CD4-positive, alpha-beta memory T cell (primary cell): ENCODE results near the gene PRR15L. TPM values are rescaled to one million over a fixed set of nuclear protein-coding genes. Genes with fewer than 3 reads are reported as not detected.
"Not testable (repeated sequence)": the region's sequence is repeated elsewhere in the genome, so short reads cannot be mapped to it uniquely, and the experiment has no call there.

Experiments
- CTCF ChIA-PET: fragments of 350-600 bp; sonication (Branson Sonifier 250); formaldehyde crosslinking; loops from one replicate; lab custom pipeline; 2021; ENCODE audit warnings: inconsistent platforms; ENCODE audit not compliant: partially characterized antibody; lab: Charles Lee
- POLR2A ChIA-PET: fragments of 350-600 bp; sonication (Branson Sonifier 250); formaldehyde crosslinking; loops from one replicate; lab custom pipeline; 2021; ENCODE audit not compliant: partially characterized antibody; lab: Charles Lee
- DNase-seq, 5 donors: peaks; one replicate each; pipeline versions ENCODE4 v3.0.0 to v3.0.0-alpha.2; 2020 to 2022; ENCODE audit warnings: mixed read lengths in 1 of 5
- H3K27ac ChIP-seq: one replicate; pipeline ENCODE4 v1.7.0; 2013; ENCODE audit warnings: low read depth, low read length
- H3K27me3 ChIP-seq: 2 replicates; pipeline ENCODE4 v1.7.0; 2013; ENCODE audit warnings: mild to moderate bottlenecking, low read length, moderate library complexity; ENCODE audit not compliant: insufficient read depth
- H3K36me3 ChIP-seq: 2 replicates; pipeline ENCODE4 v1.7.0; 2013; ENCODE audit warnings: mild to moderate bottlenecking, low read length, moderate library complexity; ENCODE audit not compliant: insufficient read depth
- H3K4me1 ChIP-seq: 2 replicates; pipeline ENCODE4 v1.7.0; 2013; ENCODE audit warnings: mild to moderate bottlenecking, low read length, moderate library complexity; ENCODE audit not compliant: insufficient read depth
- H3K4me3 ChIP-seq, 2 donors: one replicate each; pipeline ENCODE4 v1.7.0; 2013; ENCODE audit warnings: low read length in 2 of 2, mild to moderate bottlenecking in 1 of 2
- H3K9me3 ChIP-seq, 2 donors: one replicate each; pipeline ENCODE4 v1.7.0; 2013; ENCODE audit warnings: low read length in 2 of 2, control low read depth in 1 of 2; ENCODE audit not compliant: control insufficient read depth in 1 of 2
- H3K27ac Mint-ChIP-seq, 7 donors: one replicate each; pipeline ENCODE4 v1.8.0; 2020 to 2021; ENCODE audit warnings: mixed read lengths in 7 of 7, mild to moderate bottlenecking in 6 of 7, inconsistent platforms in 3 of 7, moderate library complexity in 3 of 7
- H3K27me3 Mint-ChIP-seq, 2 donors: one replicate each; pipeline ENCODE4 v1.8.0; 2020 to 2021; ENCODE audit warnings: mixed read lengths in 2 of 2
- H3K36me3 Mint-ChIP-seq, 2 donors: one replicate each; pipeline ENCODE4 v1.8.0; 2020 to 2021; ENCODE audit warnings: mixed read lengths in 2 of 2, inconsistent platforms in 1 of 2, mild to moderate bottlenecking in 1 of 2
- H3K4me1 Mint-ChIP-seq, 4 donors: one replicate each; pipeline ENCODE4 v1.8.0; 2020 to 2021; ENCODE audit warnings: mixed read lengths in 4 of 4, mild to moderate bottlenecking in 1 of 4
- H3K4me3 Mint-ChIP-seq, 8 donors: one replicate each; pipeline ENCODE4 v1.8.0; 2020 to 2021; ENCODE audit warnings: mixed read lengths in 8 of 8, mild to moderate bottlenecking in 7 of 8, moderate library complexity in 6 of 8, inconsistent platforms in 3 of 8
- H3K9me3 Mint-ChIP-seq, 8 donors: one replicate each; pipeline ENCODE4 v1.8.0; 2020 to 2021; ENCODE audit warnings: mixed read lengths in 8 of 8, mild to moderate bottlenecking in 5 of 8, inconsistent platforms in 3 of 8, moderate library complexity in 1 of 8
- intact Hi-C: fragments of 100-400 bp; cut with micrococcal nuclease; formaldehyde crosslinking; loops from one replicate; pipeline ENCODE4 v1.15.1; 2023
- polyA plus RNA-seq, 2 donors: library from polyadenylated mRNA; unstranded; fragments of 300-500 nt; fragmentation: Illumina TruSeq; gene quantifications; one replicate each; pipeline ENCODE4 v1.2.3, GENCODE V29; 2021
- total RNA-seq, 2 experiments: library from RNA; stranded (reverse); gene quantifications; one replicate each; pipeline ENCODE4 v1.2.3, GENCODE V29; 2021

The PRR15L gene
- total and polyA plus RNA-seq, 4 experiments from 2014 or later, result 0.11 TPM; not detected in 3

GRCh38 chr17:48001657-48002056, 44.0 kb upstream of the PRR15L start:
- H3K9me3 ChIP-seq, H3K4me3 Mint-ChIP-seq, H3K9me3 Mint-ChIP-seq, H3K27me3 ChIP-seq, H3K4me1 Mint-ChIP-seq, H3K36me3 Mint-ChIP-seq, POLR2A ChIA-PET, H3K36me3 ChIP-seq, H3K27ac Mint-ChIP-seq, H3K4me3 ChIP-seq, H3K4me1 ChIP-seq, H3K27ac ChIP-seq, DNase-seq, intact Hi-C loops: not testable (repeated sequence)
- CTCF ChIA-PET, result interaction anchor here (1.4 kb wide), 1 partner anchor 9 kb away, joined by 4 read pairs; no protein-coding TSS in a partner anchor
- H3K27me3 Mint-ChIP-seq, result peaks cover 5 to 16% of the 10 kb centered on the region in 2 donors

GRCh38 chr17:48001197-48001596, 43.5 kb upstream of the PRR15L start:
- Histone ChIP-seq H3K36me3 (no peaks in the 10 kb centered on the region), H3K4me1 (peaks cover 4% of the 10 kb centered on the region), H3K27ac (no peak overlapping the region), H3K4me3 (no peak overlapping the region), H3K27me3 (no peaks in the 10 kb centered on the region), H3K9me3 (no peaks in the 10 kb centered on the region)
- peaks cover 0 to 5% (median under 1%) of the 10 kb centered on the region in 4 donors for H3K4me1 Mint-ChIP-seq
- no peak overlapping the region for H3K27ac Mint-ChIP-seq
- DNase-seq, result no peak
- peaks cover 5 to 17% of the 10 kb centered on the region in 2 donors for H3K27me3 Mint-ChIP-seq
- H3K36me3 Mint-ChIP-seq, result no peaks in the 10 kb centered on the region
- intact Hi-C loops, result no loop called here
- no peaks in the 10 kb centered on the region for H3K9me3 Mint-ChIP-seq
- no peak overlapping the region for H3K4me3 Mint-ChIP-seq
- CTCF ChIA-PET, result interaction anchor here (1.4 to 2.0 kb wide), 2 partner anchors 10 to 51 kb away, joined by 4 to 5 read pairs; no protein-coding TSS in a partner anchor
- POLR2A ChIA-PET, result no interaction called here

DNA sequence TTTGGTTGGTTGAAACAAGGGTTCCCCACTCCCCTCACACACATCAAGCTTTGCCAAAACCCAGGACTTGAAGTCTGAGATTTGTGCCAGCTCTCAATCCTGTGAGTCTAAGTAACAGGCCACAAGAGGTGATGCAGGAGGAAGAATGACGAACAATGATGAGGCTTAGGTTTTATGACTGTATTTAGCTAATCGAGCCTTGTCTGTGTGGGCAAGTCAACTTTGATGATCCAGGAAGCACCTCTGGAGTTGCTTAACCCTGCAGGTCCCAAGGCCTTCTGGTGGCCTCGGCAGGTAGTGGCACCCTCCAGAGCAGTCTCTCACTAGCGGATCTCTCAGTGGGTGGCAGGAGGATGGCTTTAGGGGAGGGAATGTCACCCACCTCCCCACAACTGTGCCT, 41.9 kb upstream of the PRR15L start:
- H3K27me3 Mint-ChIP-seq, result peaks cover 5 to 10% of the 10 kb centered on the region in 2 donors
- H3K36me3 Mint-ChIP-seq, result no peaks in the 10 kb centered on the region
- H3K4me3 ChIP-seq, result no peak overlapping the region
- H3K9me3 ChIP-seq, result no peaks in the 10 kb centered on the region
- no peaks in the 10 kb centered on the region for H3K36me3 ChIP-seq
- H3K27ac Mint-ChIP-seq, result peak overlapping the region in 1 of 7 donors; percentile 85
- H3K4me1 ChIP-seq, result peaks cover 4% of the 10 kb centered on the region
- DNase-seq, result no peak
- no peak overlapping the region for H3K4me3 Mint-ChIP-seq
- no peaks in the 10 kb centered on the region for H3K9me3 Mint-ChIP-seq
- no peaks in the 10 kb centered on the region for H3K27me3 ChIP-seq
- H3K4me1 Mint-ChIP-seq, result peaks cover 0 to 5% (median under 1%) of the 10 kb centered on the region in 4 donors
- ChIA-PET CTCF (interaction anchor here (0.8 to 2.0 kb wide), 5 partner anchors 11 to 50 kb away, joined by 4 to 5 read pairs (median 4); partner anchors contain the start of gene CDK5RAP3), POLR2A (no interaction called here)
- no peak overlapping the region for H3K27ac ChIP-seq
- intact Hi-C loops, result no loop called here

- peaks cover 0 to 5% (median under 1%) of the 10 kb centered on the region in 4 donors for H3K4me1 Mint-ChIP-seq
- H3K27me3 Mint-ChIP-seq, result peaks cover 0 to 9% of the 10 kb centered on the region in 2 donors
- no peak overlapping the region for H3K27ac ChIP-seq
- POLR2A ChIA-PET, result no interaction called here
- H3K36me3 ChIP-seq, result no peaks in the 10 kb centered on the region
- H3K4me3 ChIP-seq, result no peak overlapping the region
- DNase-seq, result no peak
- peaks cover 3% of the 10 kb centered on the region for H3K4me1 ChIP-seq
- no peak overlapping the region for H3K27ac Mint-ChIP-seq
- H3K36me3 Mint-ChIP-seq, result no peaks in the 10 kb centered on the region
- H3K9me3 ChIP-seq, result no peaks in the 10 kb centered on the region
- CTCF ChIA-PET, result no interaction called here
- no peaks in the 10 kb centered on the region for H3K27me3 ChIP-seq
- intact Hi-C loops, result no loop called here
- H3K9me3 Mint-ChIP-seq, result no peaks in the 10 kb centered on the region
- no peak overlapping the region for H3K4me3 Mint-ChIP-seq
Measured at GRCh38 chr17:47998044-47998443, 40.4 kb upstream of the PRR15L start.

DNA sequence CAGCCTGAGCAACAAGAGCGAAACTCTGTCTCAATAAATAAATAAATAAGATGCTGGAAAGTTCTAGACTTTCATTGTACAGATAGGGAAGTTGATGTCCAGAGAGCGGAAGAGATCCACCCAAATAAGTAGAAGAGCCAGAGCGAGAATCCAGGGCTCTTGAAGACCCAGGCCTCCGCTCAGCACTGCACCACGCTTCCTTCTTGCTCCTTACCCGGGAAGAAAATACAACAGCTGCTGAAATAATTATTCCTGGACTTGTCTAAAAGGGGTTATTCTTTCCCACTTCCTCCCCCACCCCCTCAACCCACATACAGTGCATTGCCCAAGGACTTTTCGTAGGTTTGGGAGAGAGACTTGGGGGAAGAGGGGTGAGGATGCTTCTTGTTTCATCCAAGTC, 39.9 kb upstream of the PRR15L start:
- intact Hi-C loops, result no loop called here
- ChIA-PET POLR2A (interaction anchor here (0.6 kb wide), 1 partner anchor 19 kb away, joined by 3 read pairs; no protein-coding TSS in a partner anchor), CTCF (no interaction called here)
- H3K4me3 Mint-ChIP-seq, result no peak overlapping the region
- H3K4me1 Mint-ChIP-seq, result peaks cover 0 to 5% (median under 1%) of the 10 kb centered on the region in 4 donors
- peaks cover 0 to 5% of the 10 kb centered on the region in 2 donors for H3K27me3 Mint-ChIP-seq
- Histone ChIP-seq H3K27ac (no peak overlapping the region), H3K27me3 (no peaks in the 10 kb centered on the region), H3K4me1 (no peaks in the 10 kb centered on the region), H3K36me3 (no peaks in the 10 kb centered on the region), H3K4me3 (no peak overlapping the region), H3K9me3 (no peaks in the 10 kb centered on the region)
- no peak for DNase-seq
- H3K36me3 Mint-ChIP-seq, result no peaks in the 10 kb centered on the region
- H3K27ac Mint-ChIP-seq, result no peak overlapping the region
- H3K9me3 Mint-ChIP-seq, result no peaks in the 10 kb centered on the region

DNA sequence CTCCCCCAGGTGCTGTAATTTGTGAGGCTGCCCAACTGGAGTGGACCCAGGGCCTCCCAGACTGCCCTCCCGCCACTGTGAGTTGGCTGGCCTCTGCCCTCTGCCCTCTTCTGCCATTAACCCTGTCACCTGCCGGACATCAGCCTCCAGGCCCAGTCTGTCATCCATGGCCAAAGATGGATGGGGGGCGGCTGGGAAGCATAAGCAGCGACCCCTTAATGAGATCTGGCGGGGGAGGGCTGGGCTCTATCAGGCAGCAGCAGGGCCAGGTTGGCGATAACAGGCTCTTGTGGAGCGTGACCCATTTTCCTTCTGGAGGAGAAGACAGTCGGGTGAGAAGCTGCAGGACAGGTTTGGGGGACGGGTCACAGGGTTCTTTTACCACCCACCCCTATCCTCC, 38.5 kb upstream of the PRR15L start:
- H3K36me3 ChIP-seq, result no peaks in the 10 kb centered on the region
- no peak overlapping the region for H3K4me3 ChIP-seq
- Mint-ChIP-seq H3K36me3 (no peaks in the 10 kb centered on the region), H3K9me3 (no peaks in the 10 kb centered on the region), H3K4me1 (peaks cover 0 to 5% (median under 1%) of the 10 kb centered on the region in 4 donors), H3K27me3 (peaks cover 0 to 5% of the 10 kb centered on the region in 2 donors), H3K4me3 (no peak overlapping the region), H3K27ac (no peak overlapping the region)
- intact Hi-C loops, result no loop called here
- POLR2A ChIA-PET, result no interaction called here
- no peaks in the 10 kb centered on the region for H3K27me3 ChIP-seq
- no peak for DNase-seq
- H3K9me3 ChIP-seq, result no peaks in the 10 kb centered on the region
- H3K4me1 ChIP-seq, result no peaks in the 10 kb centered on the region
- CTCF ChIA-PET, result interaction anchor here (0.6 kb wide), 1 partner anchor 154 kb away, joined by 3 read pairs; no protein-coding TSS in a partner anchor
- no peak overlapping the region for H3K27ac ChIP-seq

GRCh38 chr17:47995241-47995935, 37.7 kb upstream of the PRR15L start:
- no peak overlapping the region for H3K4me3 ChIP-seq
- no peak overlapping the region for H3K27ac Mint-ChIP-seq
- CTCF ChIA-PET, result interaction anchor here (0.6 kb wide), 1 partner anchor 153 kb away, joined by 3 read pairs; no protein-coding TSS in a partner anchor
- H3K9me3 Mint-ChIP-seq, result no peaks in the 10 kb centered on the region
- H3K36me3 Mint-ChIP-seq, result no peaks in the 10 kb centered on the region
- H3K4me1 ChIP-seq, result no peaks in the 10 kb centered on the region
- DNase-seq, result no peak
- intact Hi-C loops, result no loop called here
- POLR2A ChIA-PET, result no interaction called here
- H3K27me3 Mint-ChIP-seq, result peaks cover 0 to 5% of the 10 kb centered on the region in 2 donors
- no peak overlapping the region for H3K4me3 Mint-ChIP-seq
- no peak overlapping the region for H3K27ac ChIP-seq
- no peaks in the 10 kb centered on the region for H3K9me3 ChIP-seq
- no peaks in the 10 kb centered on the region for H3K27me3 ChIP-seq
- peaks cover 0 to 5% (median under 1%) of the 10 kb centered on the region in 4 donors for H3K4me1 Mint-ChIP-seq
- no peaks in the 10 kb centered on the region for H3K36me3 ChIP-seq
